HG03280 (cell line): ENCODE measurements around the gene LPIN2.

Experiments used
- ATAC-seq: cut with Tn5 transposase; IDR thresholded peaks from one replicate; pipeline ENCODE4 v1.9.1; 2021; ENCODE audit warnings: mild to moderate bottlenecking, moderate library complexity; ENCODE audit not compliant: unreplicated experiment

The LPIN2 gene

GRCh38 chr18:2967357-2967756 lies 45.6 kb downstream of the LPIN2 start:
- ATAC-seq: no peak

GRCh38 chr18:2966560-2966959 lies 46.4 kb downstream of the LPIN2 start:
- no peak for ATAC-seq

GRCh38 chr18:2965797-2966196 lies 47.1 kb downstream of the LPIN2 start:
- ATAC-seq: no peak

GRCh38 chr18:2964361-2965010 lies 48.5 kb downstream of the LPIN2 start:
- ATAC-seq: no peak
